Activated naive CD8-positive, alpha-beta T cell treated with anti-CD3 and anti-CD28 coated beads, Interleukin-2, amount 10 ng/mL, durations not matched to agents 7 days and 5 days (primary cell): ENCODE measurements around the gene SOX8. TPM values are rescaled to one million over a fixed set of nuclear protein-coding genes. Genes with fewer than 3 reads are reported as not detected.
A peak's percentile ranks its signal among the peaks of the same experiment; 100 is the strongest.

ENCODE experiments used
- ATAC-seq: fragments of 150-1000 bp; cut with Tn5 transposase; one replicate; pipeline ENCODE4 v1.10.0; 2021; ENCODE audit warnings: low read depth, moderate library complexity
- POLR2A ChIA-PET: fragments of 350-600 bp; sonication (Branson Sonifier 250); formaldehyde crosslinking; loops from one replicate; lab custom pipeline; 2021; ENCODE audit warnings: antibody characterized with exemption; lab: Charles Lee
- DNase-seq: peaks from one replicate; pipeline ENCODE4 v3.0.0; 2021
- H3K27ac Mint-ChIP-seq: one replicate; pipeline ENCODE4 v1.8.0; 2022; ENCODE audit warnings: mild to moderate bottlenecking, mixed read lengths
- H3K27me3 Mint-ChIP-seq: one replicate; pipeline ENCODE4 v1.8.0; 2022; ENCODE audit warnings: mild to moderate bottlenecking, moderate library complexity, mixed read lengths
- H3K36me3 Mint-ChIP-seq: one replicate; pipeline ENCODE4 v1.8.0; 2021; ENCODE audit warnings: mild to moderate bottlenecking, mixed read lengths
- H3K4me1 Mint-ChIP-seq: one replicate; pipeline ENCODE4 v1.8.0; 2021; ENCODE audit warnings: mixed read lengths
- H3K4me3 Mint-ChIP-seq: one replicate; pipeline ENCODE4 v1.8.0; 2022; ENCODE audit warnings: mild to moderate bottlenecking, moderate library complexity, mixed read lengths
- H3K9me3 Mint-ChIP-seq: one replicate; pipeline ENCODE4 v1.8.0; 2021; ENCODE audit warnings: mixed read lengths
- total RNA-seq, 2 experiments: library from RNA; stranded (reverse); gene quantifications; one replicate each; pipeline ENCODE4 v1.2.3, GENCODE V29; 2021

Gene SOX8
- total RNA-seq, 2 experiments from 2014 or later = 0.50 to 0.60 TPM

- POLR2A ChIA-PET = interaction anchor here (0.7 to 0.9 kb wide), 2 partner anchors 9 to 401 kb away, joined by 3 to 4 read pairs; no protein-coding TSS in a partner anchor
- H3K4me3 Mint-ChIP-seq = peak overlapping the region; percentile 40
- H3K4me1 Mint-ChIP-seq = peaks cover 10% of the 10 kb centered on the region
- ATAC-seq = no peak
- no peaks in the 10 kb centered on the region for H3K9me3 Mint-ChIP-seq
- H3K36me3 Mint-ChIP-seq = peaks cover 5% of the 10 kb centered on the region
- DNase-seq = no peak
- H3K27ac Mint-ChIP-seq = no peak overlapping the region
- H3K27me3 Mint-ChIP-seq = peaks cover 7% of the 10 kb centered on the region
Observed at GRCh38 chr16:971582-971905, 10.0 kb upstream of the SOX8 start.

DNA sequence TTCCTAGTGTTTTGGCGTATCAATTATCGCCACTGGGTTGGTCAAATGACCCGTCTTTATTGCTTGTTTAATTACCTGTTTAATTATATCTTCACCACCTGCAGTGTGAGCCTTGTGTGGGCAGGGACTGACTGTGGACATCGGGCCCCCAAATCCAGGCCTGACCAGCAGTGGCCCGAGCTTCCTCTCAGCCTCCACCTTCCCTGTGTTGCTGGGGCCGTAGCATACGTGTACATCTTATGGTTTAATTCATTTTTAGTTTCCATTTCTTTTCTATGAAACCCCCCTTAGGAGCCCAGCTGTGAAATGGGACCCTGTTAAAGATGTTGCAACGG, 9.6 kb upstream of the SOX8 start:
- Mint-ChIP-seq H3K27me3 (peaks cover 7% of the 10 kb centered on the region), H3K27ac (no peak overlapping the region), H3K4me1 (peaks cover 10% of the 10 kb centered on the region), H3K9me3 (no peaks in the 10 kb centered on the region), H3K4me3 (peak overlapping the region; percentile 40), H3K36me3 (peaks cover 2% of the 10 kb centered on the region)
- POLR2A ChIA-PET = no interaction called here
- no peak for ATAC-seq
- no peak for DNase-seq

- POLR2A ChIA-PET = no interaction called here
- H3K27ac Mint-ChIP-seq = no peak overlapping the region
- H3K4me3 Mint-ChIP-seq = no peak overlapping the region
Observed at GRCh38 chr16:972316-973002, 9.1 kb upstream of the SOX8 start.

DNA sequence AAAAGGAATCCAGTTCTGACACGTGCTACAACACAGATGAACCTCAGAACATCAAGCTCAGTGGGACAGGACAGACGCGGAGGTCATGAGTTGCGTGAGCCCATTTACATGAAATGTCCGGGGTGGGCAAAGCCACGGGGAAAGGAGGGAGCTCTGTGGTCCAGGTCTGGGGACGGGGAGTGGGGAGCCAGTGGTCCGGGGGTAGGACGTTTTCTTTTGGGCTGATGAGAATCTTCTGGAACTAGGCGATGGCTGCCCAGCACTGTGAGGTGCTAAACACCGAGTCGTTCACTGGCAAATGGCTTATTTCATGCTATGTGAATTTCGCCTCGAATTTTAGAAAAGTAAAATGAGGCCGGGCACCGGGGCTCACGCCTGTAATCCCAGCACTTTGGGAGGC, 8.2 kb upstream of the SOX8 start:
- no peak for DNase-seq
- H3K27ac Mint-ChIP-seq = no peak overlapping the region
- no peaks in the 10 kb centered on the region for H3K36me3 Mint-ChIP-seq
- H3K27me3 Mint-ChIP-seq = peaks cover 7% of the 10 kb centered on the region
- peaks cover 12% of the 10 kb centered on the region for H3K4me1 Mint-ChIP-seq
- no peak for ATAC-seq
- POLR2A ChIA-PET = interaction anchor here (0.7 kb wide), 1 partner anchor 31 kb away, joined by 4 read pairs; no protein-coding TSS in a partner anchor
- H3K9me3 Mint-ChIP-seq = no peaks in the 10 kb centered on the region
- H3K4me3 Mint-ChIP-seq = no peak overlapping the region

More at GRCh38 chr16:972316-973002, 9.1 kb upstream of the SOX8 start:
- Mint-ChIP-seq H3K4me1 (peaks cover 10% of the 10 kb centered on the region), H3K36me3 (no peaks in the 10 kb centered on the region), H3K27me3 (peaks cover 7% of the 10 kb centered on the region), H3K9me3 (no peaks in the 10 kb centered on the region)
- DNase-seq (no peak), ATAC-seq (no peak)

- H3K27me3 Mint-ChIP-seq = peaks cover 12% of the 10 kb centered on the region
Observed at GRCh38 chr16:974001-974601, 7.5 kb upstream of the SOX8 start.

DNA sequence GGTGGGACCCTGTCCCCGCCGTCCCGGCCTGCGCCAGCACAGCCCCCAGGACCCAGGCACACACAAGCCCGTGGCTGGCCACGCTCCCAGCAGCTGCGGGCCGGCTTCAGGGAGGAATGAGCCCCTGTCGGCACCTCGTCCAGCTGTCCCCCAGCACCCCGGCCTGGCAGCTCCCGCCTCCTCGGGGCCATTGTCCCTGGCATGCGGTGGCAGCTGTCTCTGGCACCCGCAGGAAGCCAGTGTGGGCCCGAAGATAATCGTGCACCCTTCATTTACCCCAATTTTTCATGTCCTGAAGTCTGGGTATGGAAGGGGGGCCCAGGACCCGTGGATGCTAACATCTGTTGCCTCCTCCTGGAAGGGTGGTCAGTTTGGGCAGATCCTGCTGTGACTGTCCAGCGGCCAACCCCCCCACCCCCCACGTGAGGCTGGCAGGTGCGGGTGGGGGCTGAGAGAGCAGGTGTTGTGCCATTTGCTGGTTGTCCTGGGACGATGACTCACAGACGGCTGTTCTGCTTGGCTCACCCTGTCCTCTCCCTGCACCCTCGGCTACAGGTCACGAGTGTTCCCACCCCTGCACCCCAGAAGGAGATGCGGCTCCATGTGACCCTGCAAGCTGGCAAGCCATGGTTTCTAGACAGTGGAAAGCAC, 6.8 kb upstream of the SOX8 start:
- H3K27me3 Mint-ChIP-seq = peaks cover 16% of the 10 kb centered on the region
- H3K36me3 Mint-ChIP-seq = no peaks in the 10 kb centered on the region
- no peak overlapping the region for H3K27ac Mint-ChIP-seq
- ATAC-seq = no peak
- DNase-seq = no peak
- no peaks in the 10 kb centered on the region for H3K9me3 Mint-ChIP-seq
- POLR2A ChIA-PET = no interaction called here
- H3K4me3 Mint-ChIP-seq = no peak overlapping the region
- H3K4me1 Mint-ChIP-seq = peaks cover 8% of the 10 kb centered on the region

More at GRCh38 chr16:974001-974601, 7.5 kb upstream of the SOX8 start:
- POLR2A ChIA-PET = interaction anchor here (0.7 kb wide), 1 partner anchor 30 kb away, joined by 4 read pairs; no protein-coding TSS in a partner anchor
- Mint-ChIP-seq H3K4me1 (peaks cover 10% of the 10 kb centered on the region), H3K9me3 (no peaks in the 10 kb centered on the region), H3K36me3 (no peaks in the 10 kb centered on the region), H3K4me3 (no peak overlapping the region), H3K27ac (no peak overlapping the region)
- DNase-seq (no peak), ATAC-seq (no peak)

GRCh38 chr16:975291-975690, 6.3 kb upstream of the SOX8 start:
- no peak overlapping the region for H3K27ac Mint-ChIP-seq
- no peak for ATAC-seq

DNA sequence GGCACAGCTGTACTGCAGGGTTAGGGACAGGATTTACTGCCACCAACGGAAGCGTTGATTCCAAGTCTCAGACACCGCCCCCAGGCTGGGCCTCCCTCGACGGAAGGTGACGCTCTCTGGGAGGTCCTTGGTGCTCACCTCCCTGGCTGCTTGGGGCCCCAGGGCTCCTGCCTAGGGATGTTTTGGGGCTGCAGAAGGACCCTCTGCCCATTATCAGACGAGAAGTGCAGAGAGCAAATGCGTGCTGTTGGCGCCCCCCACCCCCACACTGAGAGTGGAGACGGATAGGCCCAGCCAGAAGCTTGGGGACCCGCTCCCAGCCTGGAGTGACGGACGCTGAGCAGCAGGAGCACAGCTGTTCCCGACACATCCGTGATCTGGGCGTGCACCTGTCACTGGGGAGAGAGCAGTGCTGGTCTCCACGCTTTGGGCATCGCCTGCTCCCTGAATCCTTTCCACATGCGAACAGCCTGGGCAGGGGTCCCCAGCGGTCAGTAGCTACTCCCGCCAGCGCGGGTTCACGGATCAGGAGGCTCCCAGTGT, 5.1 kb upstream of the SOX8 start:
- Mint-ChIP-seq H3K4me1 (peaks cover 4% of the 10 kb centered on the region), H3K27me3 (peaks cover 23% of the 10 kb centered on the region), H3K9me3 (no peaks in the 10 kb centered on the region), H3K36me3 (no peaks in the 10 kb centered on the region), H3K27ac (no peak overlapping the region), H3K4me3 (no peak overlapping the region)
- ATAC-seq (peak; percentile 54), DNase-seq (no peak)
- POLR2A ChIA-PET = no interaction called here

More at GRCh38 chr16:975291-975690, 6.3 kb upstream of the SOX8 start:
- peaks cover 20% of the 10 kb centered on the region for H3K27me3 Mint-ChIP-seq
- no peak overlapping the region for H3K4me3 Mint-ChIP-seq
- DNase-seq = no peak
- no peaks in the 10 kb centered on the region for H3K36me3 Mint-ChIP-seq
- POLR2A ChIA-PET = no interaction called here
- peaks cover 6% of the 10 kb centered on the region for H3K4me1 Mint-ChIP-seq
- H3K9me3 Mint-ChIP-seq = no peaks in the 10 kb centered on the region

DNA sequence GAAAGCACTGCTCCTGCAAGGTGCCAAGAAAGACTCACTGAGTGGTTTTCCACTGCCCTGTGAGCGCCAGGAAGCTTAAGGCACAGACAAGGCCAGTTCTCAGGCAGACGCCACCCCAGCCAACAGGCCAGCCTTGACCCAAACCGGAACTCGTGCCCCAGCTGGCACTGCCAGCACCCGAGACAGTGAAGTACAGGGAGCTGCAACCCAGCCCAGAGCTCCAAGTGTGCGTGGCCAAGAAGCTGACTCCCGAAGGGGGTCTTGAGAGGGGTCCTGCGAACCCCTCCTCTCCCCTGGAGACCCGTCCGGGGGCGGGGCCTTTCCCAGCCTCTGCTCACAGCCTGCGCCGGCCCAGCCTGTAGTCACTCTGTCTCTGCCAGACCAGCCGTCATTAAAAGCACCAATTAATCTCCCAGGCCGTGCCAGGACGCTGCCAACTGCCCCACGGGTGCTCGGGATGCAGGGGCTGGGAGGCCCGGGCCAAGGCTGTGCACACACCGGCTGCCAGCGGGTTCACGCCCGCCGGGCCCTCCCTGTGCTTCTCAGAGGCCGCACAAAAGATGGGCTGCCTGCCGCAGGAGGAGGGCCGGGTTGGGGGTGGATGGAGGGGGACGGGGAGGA, 4.4 kb upstream of the SOX8 start:
- peak; percentile 25 for DNase-seq

GRCh38 chr16:977896-978295, 3.7 kb upstream of the SOX8 start:
- Mint-ChIP-seq H3K4me1 (peaks cover 4% of the 10 kb centered on the region), H3K27ac (peak overlapping the region; percentile 17), H3K27me3 (peaks cover 23% of the 10 kb centered on the region), H3K4me3 (no peak overlapping the region), H3K36me3 (no peaks in the 10 kb centered on the region), H3K9me3 (no peaks in the 10 kb centered on the region)
- ATAC-seq = no peak
- no peak for DNase-seq
- POLR2A ChIA-PET = no interaction called here

More for the DNA sequence above, 4.4 kb upstream of the SOX8 start:
- Mint-ChIP-seq H3K27ac (no peak overlapping the region), H3K9me3 (no peaks in the 10 kb centered on the region), H3K4me3 (no peak overlapping the region), H3K4me1 (peaks cover 4% of the 10 kb centered on the region), H3K27me3 (peaks cover 20% of the 10 kb centered on the region), H3K36me3 (no peaks in the 10 kb centered on the region)
- POLR2A ChIA-PET = no interaction called here
- no peak for ATAC-seq

DNA sequence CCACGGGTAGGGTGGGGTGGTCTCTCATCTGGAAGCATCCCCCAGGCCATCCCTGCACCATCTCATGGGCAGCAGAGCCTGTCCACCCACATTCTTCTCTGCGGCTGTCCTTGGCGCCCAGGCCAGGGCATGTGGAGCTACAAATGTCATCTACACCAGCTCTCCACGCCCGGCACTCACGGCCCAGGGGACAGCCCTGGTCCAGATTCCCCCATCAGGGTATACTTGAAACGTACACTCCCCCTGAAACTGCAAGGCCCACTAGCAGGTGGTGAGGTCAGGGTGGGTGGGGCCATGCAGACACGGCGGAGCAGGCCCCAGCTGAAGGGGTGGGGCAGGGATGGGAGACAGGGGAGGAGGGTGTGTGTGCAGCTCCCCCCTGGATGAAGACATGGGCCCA, 3.2 kb upstream of the SOX8 start:
- Mint-ChIP-seq H3K27me3 (peaks cover 23% of the 10 kb centered on the region), H3K27ac (no peak overlapping the region), H3K4me3 (no peak overlapping the region), H3K4me1 (peaks cover 4% of the 10 kb centered on the region), H3K36me3 (no peaks in the 10 kb centered on the region), H3K9me3 (no peaks in the 10 kb centered on the region)
- POLR2A ChIA-PET = no interaction called here
- no peak for ATAC-seq
- DNase-seq = no peak

GRCh38 chr16:979147-979546, 2.4 kb upstream of the SOX8 start:
- Mint-ChIP-seq H3K36me3 (no peaks in the 10 kb centered on the region), H3K4me3 (no peak overlapping the region), H3K4me1 (peaks cover 4% of the 10 kb centered on the region), H3K27ac (no peak overlapping the region), H3K27me3 (peaks cover 23% of the 10 kb centered on the region), H3K9me3 (no peaks in the 10 kb centered on the region)
- DNase-seq = no peak
- no peak for ATAC-seq
- POLR2A ChIA-PET = interaction anchor here (1.4 kb wide), 1 partner anchor 15 kb away, joined by 3 read pairs; no protein-coding TSS in a partner anchor
